Naive B cell (primary cell): Measurements from ENCODE around the gene PRTFDC1. TPM values are rescaled to one million over a fixed set of nuclear protein-coding genes. Genes with fewer than 3 reads are reported as not detected.

ENCODE experiments used
- ATAC-seq, 2 donors: fragments of 150-1000 bp; cut with Tn5 transposase; 2 replicates each; pipeline ENCODE4 v1.10.0; 2021; ENCODE audit warnings: low read depth in 2 of 2, mild to moderate bottlenecking in 2 of 2, moderate library complexity in 2 of 2
- DNase-seq: peaks from one replicate; pipeline ENCODE4 v3.0.0; 2022
- H3K27ac Mint-ChIP-seq, 6 donors: one replicate each; pipeline ENCODE4 v1.8.0; 2020 to 2022; ENCODE audit warnings: mild to moderate bottlenecking in 6 of 6, mixed read lengths in 6 of 6, moderate library complexity in 5 of 6, inconsistent platforms in 2 of 6
- H3K27me3 Mint-ChIP-seq, 3 donors: one replicate each; pipeline ENCODE4 v1.8.0; 2021 to 2022; ENCODE audit warnings: mixed read lengths in 3 of 3, mild to moderate bottlenecking in 1 of 3
- H3K36me3 Mint-ChIP-seq, 2 donors: one replicate each; pipeline ENCODE4 v1.8.0; 2020 to 2022; ENCODE audit warnings: mixed read lengths in 2 of 2, inconsistent platforms in 1 of 2, mild to moderate bottlenecking in 1 of 2
- H3K4me1 Mint-ChIP-seq, 3 donors: one replicate each; pipeline ENCODE4 v1.8.0; 2020 to 2022; ENCODE audit warnings: mixed read lengths in 3 of 3, inconsistent platforms in 1 of 3, mild to moderate bottlenecking in 1 of 3, moderate library complexity in 1 of 3
- H3K4me3 Mint-ChIP-seq, 8 donors: one replicate each; pipeline ENCODE4 v1.8.0; 2020 to 2022; ENCODE audit warnings: mild to moderate bottlenecking in 8 of 8, mixed read lengths in 8 of 8, moderate library complexity in 8 of 8, inconsistent platforms in 2 of 8
- H3K9me3 Mint-ChIP-seq, 7 donors: one replicate each; pipeline ENCODE4 v1.8.0; 2020 to 2022; ENCODE audit warnings: mixed read lengths in 7 of 7, mild to moderate bottlenecking in 5 of 7, inconsistent platforms in 2 of 7, moderate library complexity in 1 of 7
- polyA plus RNA-seq, 6 donors: library from polyadenylated mRNA; unstranded; fragments of 300-500 nt; fragmentation: Illumina TruSeq; gene quantifications; one replicate each; pipeline ENCODE4 v1.2.3, GENCODE V29; 2021; ENCODE audit warnings: low read depth in 6 of 6

PRTFDC1 gene
- polyA plus RNA-seq, 6 donors from 2014 or later: 0.15 to 0.38 (median 0.32) TPM; not detected in 3

GRCh38 chr10:24885551-24886289 is 66.7 kb downstream of the PRTFDC1 start:
- Mint-ChIP-seq H3K9me3 (peaks cover 0 to 5% (median 1%) of the 10 kb centered on the region in 7 donors), H3K4me1 (peaks cover 16 to 65% (median 19%) of the 10 kb centered on the region in 3 donors), H3K36me3 (no peaks in the 10 kb centered on the region), H3K4me3 (no peak overlapping the region), H3K27ac (peak overlapping the region in 1 of 6 donors; percentile 4), H3K27me3 (peaks cover 0 to 3% (median 0%) of the 10 kb centered on the region in 3 donors)
- no peak for ATAC-seq
- no peak for DNase-seq

- H3K4me1 Mint-ChIP-seq: peaks cover 16 to 65% (median 19%) of the 10 kb centered on the region in 3 donors
- ATAC-seq: no peak
- H3K4me3 Mint-ChIP-seq: no peak overlapping the region
Observed at GRCh38 chr10:24884793-24885192, 67.6 kb downstream of the PRTFDC1 start.

GRCh38 chr10:24884316-24884715 is 68.1 kb downstream of the PRTFDC1 start:
- ATAC-seq: no peak
- no peak for DNase-seq
- Mint-ChIP-seq H3K27ac (no peak overlapping the region), H3K27me3 (peaks cover 0 to 3% (median 0%) of the 10 kb centered on the region in 3 donors), H3K9me3 (peaks cover 0 to 5% (median 1%) of the 10 kb centered on the region in 7 donors), H3K4me3 (no peak overlapping the region), H3K36me3 (no peaks in the 10 kb centered on the region), H3K4me1 (peaks cover 16 to 66% (median 19%) of the 10 kb centered on the region in 3 donors)

More at GRCh38 chr10:24884793-24885192, 67.6 kb downstream of the PRTFDC1 start:
- peaks cover 0 to 3% (median 0%) of the 10 kb centered on the region in 3 donors for H3K27me3 Mint-ChIP-seq
- H3K36me3 Mint-ChIP-seq: no peaks in the 10 kb centered on the region
- H3K9me3 Mint-ChIP-seq: peaks cover 0 to 5% (median 1%) of the 10 kb centered on the region in 7 donors
- H3K27ac Mint-ChIP-seq: no peak overlapping the region
- DNase-seq: no peak

DNA sequence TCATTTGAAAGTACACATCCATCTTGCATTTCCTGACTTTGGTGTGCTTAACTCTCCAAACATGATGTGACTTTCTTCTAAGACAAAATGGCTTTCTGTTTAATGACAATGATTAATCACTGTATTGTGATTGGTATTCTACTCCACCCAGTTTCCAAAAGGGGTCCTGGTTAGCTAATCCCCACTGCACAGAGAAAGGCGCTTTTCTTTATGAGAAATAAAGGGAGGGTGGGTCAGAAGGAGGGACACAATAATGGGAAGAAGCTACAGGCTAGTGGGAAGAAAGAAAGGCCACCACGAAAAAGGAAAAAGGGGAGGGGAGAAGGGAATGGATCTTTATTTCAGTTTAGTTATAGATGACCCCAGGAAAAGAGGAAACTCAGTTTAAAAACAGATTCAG is 69.2 kb downstream of the PRTFDC1 start:
- H3K4me1 Mint-ChIP-seq: peaks cover 16 to 57% (median 19%) of the 10 kb centered on the region in 3 donors
- peaks cover 0 to 5% (median 1%) of the 10 kb centered on the region in 7 donors for H3K9me3 Mint-ChIP-seq
- peak overlapping the region in 1 of 6 donors; percentile 80 for H3K27ac Mint-ChIP-seq
- no peak for DNase-seq
- no peaks in the 10 kb centered on the region for H3K36me3 Mint-ChIP-seq
- ATAC-seq: no peak
- H3K27me3 Mint-ChIP-seq: peaks cover 0 to 6% (median 0%) of the 10 kb centered on the region in 3 donors
- peak overlapping the region in 3 of 8 donors; percentile 1 to 34 (median 28) for H3K4me3 Mint-ChIP-seq

DNA sequence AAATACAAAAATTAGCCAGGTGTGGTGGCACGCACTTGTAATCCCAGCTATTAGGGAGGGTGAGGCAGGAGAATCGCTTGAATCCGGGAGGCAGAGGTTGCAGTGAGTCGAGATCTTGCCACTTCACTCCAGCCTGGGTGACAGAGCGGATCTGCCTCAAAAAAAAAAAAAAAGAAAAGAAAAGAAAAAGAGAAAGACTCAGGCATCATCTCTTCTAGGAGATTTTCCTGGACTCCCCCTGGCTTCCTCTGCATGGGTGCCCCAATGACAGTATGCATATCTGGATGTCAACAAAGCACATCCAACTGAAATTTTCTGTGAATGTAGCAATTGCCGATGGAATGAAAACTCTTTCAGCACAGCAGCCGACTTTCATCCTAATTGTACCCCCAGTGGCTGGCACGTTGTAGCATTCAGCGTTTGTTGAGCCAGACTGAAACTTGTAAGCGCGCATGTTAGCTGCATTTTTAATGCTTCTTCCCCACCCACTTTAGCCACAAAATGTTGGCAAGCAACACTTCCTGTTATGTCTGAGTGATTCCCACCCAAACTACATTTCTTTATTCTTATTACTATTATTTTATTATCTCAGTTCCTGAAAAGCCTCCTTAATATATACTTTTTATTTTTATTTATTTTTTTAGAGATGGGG is 70.2 kb downstream of the PRTFDC1 start:
- Mint-ChIP-seq H3K9me3 (peaks cover 0 to under 1% (median 0%) of the 10 kb centered on the region in 7 donors), H3K27me3 (peaks cover 0 to 6% (median 1%) of the 10 kb centered on the region in 3 donors), H3K36me3 (no peaks in the 10 kb centered on the region), H3K27ac (peak overlapping the region in 1 of 6 donors; percentile 12), H3K4me1 (peaks cover 7 to 47% (median 14%) of the 10 kb centered on the region in 3 donors), H3K4me3 (peak overlapping the region in 4 of 8 donors; percentile 1 to 76 (median 28))
- DNase-seq (no peak), ATAC-seq (peak; percentile 50 to 65)

DNA sequence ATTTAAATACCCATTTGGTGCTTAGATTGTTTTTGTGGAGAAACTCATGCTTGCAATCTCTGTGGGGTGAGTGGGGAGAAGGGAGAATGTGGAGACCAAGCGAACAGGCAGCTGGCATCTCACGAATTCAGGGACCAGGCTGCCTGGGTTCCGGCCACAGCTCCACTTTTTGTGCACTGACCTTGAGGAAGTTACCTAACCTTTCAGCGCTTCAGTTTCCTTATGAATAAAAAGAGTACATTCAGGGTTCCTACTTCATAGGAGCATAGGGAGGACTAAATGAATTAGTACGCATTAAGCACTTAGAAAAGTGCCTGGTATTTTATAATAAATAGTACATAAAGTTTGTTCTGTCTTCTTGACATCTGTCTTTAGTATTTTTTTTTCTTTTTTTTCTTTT is 72.5 kb downstream of the PRTFDC1 start:
- H3K4me3 Mint-ChIP-seq: no peak overlapping the region
- H3K36me3 Mint-ChIP-seq: peaks cover 7 to 8% of the 10 kb centered on the region in 2 donors
- H3K4me1 Mint-ChIP-seq: peaks cover 6 to 30% (median 8%) of the 10 kb centered on the region in 3 donors
- H3K27ac Mint-ChIP-seq: no peak overlapping the region
- peaks cover 0 to 8% (median 7%) of the 10 kb centered on the region in 3 donors for H3K27me3 Mint-ChIP-seq
- H3K9me3 Mint-ChIP-seq: peaks cover 2 to 12% (median 8%) of the 10 kb centered on the region in 7 donors
- ATAC-seq: no peak
- no peak for DNase-seq

DNA sequence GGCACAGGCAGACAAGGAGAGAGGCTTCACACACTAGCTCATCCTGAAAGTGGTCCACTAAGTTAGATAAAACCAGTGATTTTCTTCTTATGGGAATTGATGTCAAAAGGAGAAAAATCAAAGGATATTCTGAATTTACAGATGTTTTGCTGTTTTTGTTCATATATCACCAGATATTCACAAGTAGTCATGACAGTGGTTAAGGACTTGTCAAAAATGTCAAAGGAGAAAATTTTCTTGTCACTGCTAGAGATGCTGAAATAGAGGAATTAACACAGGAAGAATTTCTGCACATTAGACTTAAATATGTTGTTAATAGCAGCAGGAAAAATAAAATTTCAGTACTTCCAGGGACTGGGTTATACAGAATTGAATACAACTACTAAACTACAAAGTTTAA is 78.3 kb downstream of the PRTFDC1 start:
- no peak for DNase-seq
- Mint-ChIP-seq H3K27ac (no peak overlapping the region), H3K27me3 (peaks cover 0 to 7% (median 7%) of the 10 kb centered on the region in 3 donors), H3K36me3 (peaks cover 8 to 9% of the 10 kb centered on the region in 2 donors), H3K4me1 (peaks cover 0 to 7% (median 3%) of the 10 kb centered on the region in 3 donors), H3K9me3 (peaks cover 2 to 21% (median 10%) of the 10 kb centered on the region in 7 donors), H3K4me3 (no peak overlapping the region)
- no peak for ATAC-seq

DNA sequence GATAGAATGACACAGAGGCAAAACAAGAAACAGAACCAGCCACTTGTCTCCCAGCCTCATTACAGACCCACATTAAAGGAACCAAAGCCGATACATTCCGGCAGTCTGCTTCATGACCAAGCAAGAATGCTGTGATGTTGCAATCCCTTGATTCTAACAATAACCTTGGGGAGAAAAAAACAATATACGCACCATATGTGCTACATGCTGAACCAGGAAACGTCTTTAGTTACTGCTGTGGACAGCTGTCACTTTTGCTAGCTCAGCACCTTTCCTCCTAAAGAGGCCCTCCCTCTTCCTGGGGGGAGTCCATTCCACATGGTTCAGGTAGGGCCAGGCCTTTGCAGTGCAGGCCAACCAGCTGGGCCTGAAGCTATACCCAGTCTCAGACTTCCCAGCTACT is 79.1 kb downstream of the PRTFDC1 start:
- no peak overlapping the region for H3K27ac Mint-ChIP-seq

GRCh38 chr10:24872790-24873182 is 79.6 kb downstream of the PRTFDC1 start:
- DNase-seq: no peak
- H3K4me3 Mint-ChIP-seq: no peak overlapping the region
- peaks cover 0 to 7% (median 3%) of the 10 kb centered on the region in 3 donors for H3K4me1 Mint-ChIP-seq
- H3K9me3 Mint-ChIP-seq: peaks cover 2 to 21% (median 10%) of the 10 kb centered on the region in 7 donors
- H3K27ac Mint-ChIP-seq: no peak overlapping the region
- peaks cover 8 to 9% of the 10 kb centered on the region in 2 donors for H3K36me3 Mint-ChIP-seq
- no peak for ATAC-seq
- H3K27me3 Mint-ChIP-seq: peaks cover 0 to 7% (median 4%) of the 10 kb centered on the region in 3 donors

More for the DNA sequence above, 79.1 kb downstream of the PRTFDC1 start:
- ATAC-seq: no peak
- peaks cover 0 to 7% (median 3%) of the 10 kb centered on the region in 3 donors for H3K4me1 Mint-ChIP-seq
- H3K36me3 Mint-ChIP-seq: peaks cover 8 to 9% of the 10 kb centered on the region in 2 donors
- H3K9me3 Mint-ChIP-seq: peaks cover 2 to 21% (median 10%) of the 10 kb centered on the region in 7 donors
- no peak overlapping the region for H3K4me3 Mint-ChIP-seq
- no peak for DNase-seq
- H3K27me3 Mint-ChIP-seq: peaks cover 0 to 7% (median 4%) of the 10 kb centered on the region in 3 donors

GRCh38 chr10:24872049-24872789 is 80.2 kb downstream of the PRTFDC1 start:
- Mint-ChIP-seq H3K4me3 (peak overlapping the region in 1 of 8 donors; percentile 29), H3K36me3 (peaks cover 8 to 9% of the 10 kb centered on the region in 2 donors), H3K27me3 (peaks cover 0 to 11% (median 4%) of the 10 kb centered on the region in 3 donors), H3K27ac (no peak overlapping the region), H3K4me1 (peaks cover 0 to 9% (median 3%) of the 10 kb centered on the region in 3 donors), H3K9me3 (peaks cover 2 to 21% (median 10%) of the 10 kb centered on the region in 7 donors)
- DNase-seq (no peak), ATAC-seq (no peak)

- Mint-ChIP-seq H3K36me3 (peaks cover 8 to 9% of the 10 kb centered on the region in 2 donors), H3K27me3 (peaks cover 4 to 14% (median 7%) of the 10 kb centered on the region in 3 donors), H3K4me3 (peak overlapping the region in 1 of 8 donors; percentile 25), H3K27ac (peak overlapping the region in 1 of 6 donors; percentile 1), H3K4me1 (peaks cover 0 to 11% (median 3%) of the 10 kb centered on the region in 3 donors), H3K9me3 (peaks cover 0 to 17% (median 10%) of the 10 kb centered on the region in 7 donors)
- ATAC-seq: no peak
- no peak for DNase-seq
Observed at GRCh38 chr10:24871011-24871935, 81.1 kb downstream of the PRTFDC1 start.
